ENCODE data around the gene OXCT2. TPM values are rescaled to one million over a fixed set of nuclear protein-coding genes. Genes with fewer than 3 reads are reported as not detected.
"Not testable (repeated sequence)": the region's sequence is repeated elsewhere in the genome, so short reads cannot be mapped to it uniquely, and the experiment has no call there.

Gene OXCT2
- total RNA-seq, 2 donors from 2014 or later = 0.77 to 1.2 TPM

GRCh38 chr1:39777306-39777705 lies 6.2 kb upstream of the OXCT2 start:
- DNase-seq = no peak
- H3K4me1 ChIP-seq = no peaks in the 10 kb centered on the region
- intact Hi-C loops (cut with DNase I) = no loop called here
- H3K4me3 ChIP-seq = no peak overlapping the region
- H3K9me3 ChIP-seq = no peaks in the 10 kb centered on the region
- no peak for TF ChIP-seq CTCF (IDR thresholded peaks at IDR 0.05)
- H3K36me3 ChIP-seq = no peaks in the 10 kb centered on the region
- H3K27ac ChIP-seq = no peak overlapping the region
- H3K9ac ChIP-seq (ENCODE audit: low read depth in 2 of 2, low read length in 2 of 2) = no peak overlapping the region
- H3K27me3 ChIP-seq = no peaks in the 10 kb centered on the region

GRCh38 chr1:39776886-39777285 lies 5.7 kb upstream of the OXCT2 start:
- intact Hi-C loops (cut with DNase I) = no loop called here
- no peak overlapping the region for H3K9ac ChIP-seq (ENCODE audit: low read depth in 2 of 2, low read length in 2 of 2)
- no peak for TF ChIP-seq CTCF (IDR thresholded peaks at IDR 0.05)
- no peak overlapping the region for H3K4me3 ChIP-seq
- no peaks in the 10 kb centered on the region for H3K9me3 ChIP-seq
- H3K36me3 ChIP-seq = no peaks in the 10 kb centered on the region
- no peak overlapping the region for H3K27ac ChIP-seq
- no peaks in the 10 kb centered on the region for H3K4me1 ChIP-seq
- no peak for DNase-seq
- H3K27me3 ChIP-seq = no peaks in the 10 kb centered on the region

- Histone ChIP-seq H3K9ac (ENCODE audit: low read depth in 2 of 2, low read length in 2 of 2) (no peak overlapping the region), H3K9me3 (no peaks in the 10 kb centered on the region), H3K27ac (no peak overlapping the region), H3K27me3 (no peaks in the 10 kb centered on the region), H3K4me3 (no peak overlapping the region), H3K36me3 (no peaks in the 10 kb centered on the region), H3K4me1 (no peaks in the 10 kb centered on the region)
- DNase-seq = no peak
- intact Hi-C loops (cut with DNase I) = no loop called here
- no peak for TF ChIP-seq CTCF (IDR thresholded peaks at IDR 0.05)
Observed at GRCh38 chr1:39776400-39776713, 5.2 kb upstream of the OXCT2 start.

- H3K36me3 ChIP-seq; H3K9me3 ChIP-seq; H3K27ac ChIP-seq; intact Hi-C loops (cut with DNase I); H3K9ac ChIP-seq (ENCODE audit: low read depth in 2 of 2, low read length in 2 of 2); H3K4me3 ChIP-seq; H3K27me3 ChIP-seq; H3K4me1 ChIP-seq; DNase-seq: not testable (repeated sequence)
Observed at GRCh38 chr1:39775676-39776399, 4.7 kb upstream of the OXCT2 start.

GRCh38 chr1:39775141-39775540 lies 4.0 kb upstream of the OXCT2 start:
- DNase-seq; intact Hi-C loops (cut with DNase I); H3K27ac ChIP-seq: not testable (repeated sequence)

GRCh38 chr1:39773369-39773979 lies 2.3 kb upstream of the OXCT2 start:
- H3K36me3 ChIP-seq; DNase-seq; H3K9ac ChIP-seq (ENCODE audit: low read depth in 2 of 2, low read length in 2 of 2); H3K9me3 ChIP-seq; H3K27ac ChIP-seq; H3K4me1 ChIP-seq; intact Hi-C loops (cut with DNase I); H3K27me3 ChIP-seq; H3K4me3 ChIP-seq: not testable (repeated sequence)

More at GRCh38 chr1:39775141-39775540, 4.0 kb upstream of the OXCT2 start:
- not testable (repeated sequence) for H3K4me1 ChIP-seq; H3K9me3 ChIP-seq; H3K9ac ChIP-seq (ENCODE audit: low read depth in 2 of 2, low read length in 2 of 2); H3K27me3 ChIP-seq; H3K36me3 ChIP-seq; H3K4me3 ChIP-seq

GRCh38 chr1:39770100-39771021 lies 787 bp downstream of the OXCT2 start:
- intact Hi-C loops (cut with DNase I) = not testable (repeated sequence)

GRCh38 chr1:39769502-39769901 lies 1.6 kb downstream of the OXCT2 start:
- H3K4me3 ChIP-seq; DNase-seq; H3K4me1 ChIP-seq; intact Hi-C loops (cut with DNase I); H3K36me3 ChIP-seq; H3K27me3 ChIP-seq; H3K9ac ChIP-seq (ENCODE audit: low read depth in 2 of 2, low read length in 2 of 2); H3K27ac ChIP-seq; H3K9me3 ChIP-seq: not testable (repeated sequence)

More at GRCh38 chr1:39770100-39771021, 787 bp downstream of the OXCT2 start:
- DNase-seq; H3K9me3 ChIP-seq; H3K36me3 ChIP-seq; H3K9ac ChIP-seq (ENCODE audit: low read depth in 2 of 2, low read length in 2 of 2); H3K4me3 ChIP-seq; H3K27me3 ChIP-seq; H3K4me1 ChIP-seq; H3K27ac ChIP-seq: not testable (repeated sequence)

GRCh38 chr1:39766466-39766865 lies 4.7 kb downstream of the OXCT2 start:
- H3K4me1 ChIP-seq, H3K4me3 ChIP-seq, DNase-seq: not testable (repeated sequence)

GRCh38 chr1:39764512-39764911 lies 6.6 kb downstream of the OXCT2 start:
- H3K27ac ChIP-seq; H3K9ac ChIP-seq (ENCODE audit: low read depth in 2 of 2, low read length in 2 of 2); H3K4me3 ChIP-seq; H3K9me3 ChIP-seq; DNase-seq; intact Hi-C loops (cut with DNase I); H3K36me3 ChIP-seq; H3K27me3 ChIP-seq; H3K4me1 ChIP-seq: not testable (repeated sequence)

More at GRCh38 chr1:39766466-39766865, 4.7 kb downstream of the OXCT2 start:
- H3K9me3 ChIP-seq; H3K36me3 ChIP-seq; H3K27ac ChIP-seq; intact Hi-C loops (cut with DNase I); H3K9ac ChIP-seq (ENCODE audit: low read depth in 2 of 2, low read length in 2 of 2); H3K27me3 ChIP-seq: not testable (repeated sequence)

Measured in colonic mucosa (tissue), 4 donors.